Measurements from ENCODE around the gene LRSAM1.

- TF ChIP-seq CTCF (IDR thresholded peaks at IDR 0.05; ENCODE audit: low read depth, low read length) (no peak), EZH2phosphoT487 (IDR thresholded peaks at IDR 0.05; ENCODE audit: low read depth) (no peak)
These were observed 89.9 kb downstream of the LRSAM1 start for GRCh38 chr9:127541176-127541575.
